NB4 (cell line): ENCODE data around the gene AHDC1.
"Not testable (repeated sequence)": the region's sequence is repeated elsewhere in the genome, so short reads cannot be mapped to it uniquely, and the experiment has no call there.

Experiments used
- POLR2A ChIP-seq: IDR thresholded peaks from 2 replicates; pipeline ENCODE4 v1.6.1; 2011; ENCODE audit warnings: mild to moderate bottlenecking; ENCODE audit not compliant: insufficient read length; ENCODE audit errors: extremely low read depth
- TF ChIP-seq, protein P1 (sequence below): IDR thresholded peaks from one replicate; pipeline ENCODE4 v1.5.1; 2012; ENCODE audit warnings: low read depth, low read length
- TF ChIP-seq, protein P2 (sequence below): IDR thresholded peaks from 2 replicates; pipeline ENCODE4 v1.6.1; 2011; ENCODE audit warnings: low read depth, low read length

DNA sequence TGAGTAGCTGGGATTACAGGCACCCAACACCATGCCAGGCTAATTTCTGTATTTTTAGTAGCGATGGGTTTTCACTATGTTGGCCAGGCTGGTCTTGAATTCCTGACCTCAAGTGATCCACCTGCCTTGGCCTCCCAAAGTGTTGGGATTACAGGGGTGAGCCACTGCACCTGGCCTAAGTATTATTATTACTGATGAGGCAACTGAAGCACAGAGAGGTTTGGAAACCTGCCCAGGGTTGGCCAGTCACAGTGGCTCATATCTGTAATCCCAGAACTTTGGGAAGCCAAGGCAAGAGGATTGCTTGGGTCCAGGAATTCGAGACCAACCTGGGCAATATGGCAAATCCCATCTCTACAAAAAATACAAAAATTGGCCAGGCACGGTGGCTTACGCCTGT, 23.8 kb upstream of the AHDC1 start:
- TF ChIP-seq, protein P1, sequence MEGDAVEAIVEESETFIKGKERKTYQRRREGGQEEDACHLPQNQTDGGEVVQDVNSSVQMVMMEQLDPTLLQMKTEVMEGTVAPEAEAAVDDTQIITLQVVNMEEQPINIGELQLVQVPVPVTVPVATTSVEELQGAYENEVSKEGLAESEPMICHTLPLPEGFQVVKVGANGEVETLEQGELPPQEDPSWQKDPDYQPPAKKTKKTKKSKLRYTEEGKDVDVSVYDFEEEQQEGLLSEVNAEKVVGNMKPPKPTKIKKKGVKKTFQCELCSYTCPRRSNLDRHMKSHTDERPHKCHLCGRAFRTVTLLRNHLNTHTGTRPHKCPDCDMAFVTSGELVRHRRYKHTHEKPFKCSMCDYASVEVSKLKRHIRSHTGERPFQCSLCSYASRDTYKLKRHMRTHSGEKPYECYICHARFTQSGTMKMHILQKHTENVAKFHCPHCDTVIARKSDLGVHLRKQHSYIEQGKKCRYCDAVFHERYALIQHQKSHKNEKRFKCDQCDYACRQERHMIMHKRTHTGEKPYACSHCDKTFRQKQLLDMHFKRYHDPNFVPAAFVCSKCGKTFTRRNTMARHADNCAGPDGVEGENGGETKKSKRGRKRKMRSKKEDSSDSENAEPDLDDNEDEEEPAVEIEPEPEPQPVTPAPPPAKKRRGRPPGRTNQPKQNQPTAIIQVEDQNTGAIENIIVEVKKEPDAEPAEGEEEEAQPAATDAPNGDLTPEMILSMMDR: not testable (repeated sequence)
- not testable (repeated sequence) for TF ChIP-seq POLR2A
- TF ChIP-seq, protein P2, sequence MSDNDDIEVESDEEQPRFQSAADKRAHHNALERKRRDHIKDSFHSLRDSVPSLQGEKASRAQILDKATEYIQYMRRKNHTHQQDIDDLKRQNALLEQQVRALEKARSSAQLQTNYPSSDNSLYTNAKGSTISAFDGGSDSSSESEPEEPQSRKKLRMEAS: not testable (repeated sequence)
